GM23248 (cell line): ENCODE data around the gene LILRB3.

Experiments
- EZH2 ChIP-seq: fragments of 200-600 bp; sonication (generic); IDR thresholded peaks from 2 replicates; pipeline ENCODE4 v1.6.1; 2018; ENCODE audit warnings: antibody characterized with exemption, mild to moderate bottlenecking; ENCODE audit not compliant: insufficient read depth, poor library complexity, severe bottlenecking
- EZH2phosphoT487 ChIP-seq: fragments of 200-600 bp; sonication (generic); IDR thresholded peaks from 2 replicates; pipeline ENCODE4 v1.6.1; 2018; ENCODE audit warnings: antibody characterized with exemption, moderate library complexity, mild to moderate bottlenecking, low read depth; ENCODE audit not compliant: insufficient read depth

DNA sequence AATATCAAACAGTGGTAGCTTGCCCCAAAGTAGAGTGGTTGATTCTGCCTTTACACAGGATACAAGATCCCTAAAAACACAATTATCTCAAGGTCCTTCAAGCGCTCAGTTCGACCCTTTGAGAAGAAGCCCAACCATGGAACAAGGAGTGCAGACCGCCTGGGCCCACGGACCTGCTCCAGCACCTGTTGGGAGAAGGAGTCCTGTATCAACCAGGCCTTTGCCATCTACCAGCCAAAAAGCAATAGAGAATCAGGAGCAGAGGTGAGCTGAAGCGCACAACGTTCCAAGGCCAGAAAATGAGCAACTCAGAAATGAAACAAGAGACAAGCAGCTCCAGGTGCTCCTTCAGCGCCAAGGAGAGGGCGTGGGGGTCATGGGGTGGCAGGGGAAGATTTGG, 6.3 kb upstream of the LILRB3 start:
- TF ChIP-seq EZH2 = no peak
- TF ChIP-seq EZH2phosphoT487 = no peak
